GM18526 (cell line): ENCODE results near the gene DGKD.

ENCODE experiments used
- POLR2A ChIP-seq: IDR thresholded peaks from 3 replicates; pipeline ENCODE4 v1.6.1; 2011; ENCODE audit not compliant: insufficient read length; ENCODE audit errors: extremely low read depth

DGKD gene

DNA sequence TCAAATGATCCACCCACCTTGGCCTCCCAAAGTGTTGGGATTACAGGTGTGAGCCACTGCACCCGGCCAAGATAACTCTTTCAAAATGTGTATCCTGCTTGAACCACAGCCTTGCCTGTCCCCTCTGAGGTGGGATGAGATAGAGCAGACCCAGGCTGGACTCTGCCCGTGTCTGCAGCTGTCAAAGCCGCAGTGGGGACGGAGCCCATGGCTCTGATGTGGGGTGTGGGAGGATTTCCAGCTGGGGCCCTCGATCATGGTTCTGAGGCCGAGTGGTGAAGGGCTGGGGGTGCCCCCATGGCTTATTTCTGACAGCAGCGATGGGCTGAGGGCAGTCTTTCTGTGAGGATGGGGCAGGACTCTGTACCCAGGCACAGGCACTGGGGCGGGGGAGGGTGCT, 104.5 kb downstream of the DGKD start:
- no peak for TF ChIP-seq POLR2A

DNA sequence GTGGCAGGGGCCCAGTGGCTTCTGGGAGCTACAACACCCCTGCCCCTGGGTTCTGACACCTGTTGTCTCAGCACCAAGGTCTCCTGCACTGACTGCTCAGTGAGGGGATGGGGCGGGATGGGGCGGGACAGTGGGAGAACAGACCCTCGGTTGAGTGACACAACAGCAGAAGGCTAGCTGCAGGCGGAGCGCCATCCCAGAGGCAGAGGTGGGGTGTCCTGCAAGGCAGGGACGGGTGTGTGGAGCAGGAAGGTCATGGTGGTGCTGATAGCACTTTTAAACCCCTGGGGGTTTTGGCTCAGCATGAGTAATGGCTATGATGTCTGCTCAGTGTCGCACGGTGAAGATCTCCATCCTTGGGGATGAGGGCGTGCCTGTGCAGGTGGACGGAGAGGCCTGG, 105.1 kb downstream of the DGKD start:
- TF ChIP-seq POLR2A, result no peak

DNA sequence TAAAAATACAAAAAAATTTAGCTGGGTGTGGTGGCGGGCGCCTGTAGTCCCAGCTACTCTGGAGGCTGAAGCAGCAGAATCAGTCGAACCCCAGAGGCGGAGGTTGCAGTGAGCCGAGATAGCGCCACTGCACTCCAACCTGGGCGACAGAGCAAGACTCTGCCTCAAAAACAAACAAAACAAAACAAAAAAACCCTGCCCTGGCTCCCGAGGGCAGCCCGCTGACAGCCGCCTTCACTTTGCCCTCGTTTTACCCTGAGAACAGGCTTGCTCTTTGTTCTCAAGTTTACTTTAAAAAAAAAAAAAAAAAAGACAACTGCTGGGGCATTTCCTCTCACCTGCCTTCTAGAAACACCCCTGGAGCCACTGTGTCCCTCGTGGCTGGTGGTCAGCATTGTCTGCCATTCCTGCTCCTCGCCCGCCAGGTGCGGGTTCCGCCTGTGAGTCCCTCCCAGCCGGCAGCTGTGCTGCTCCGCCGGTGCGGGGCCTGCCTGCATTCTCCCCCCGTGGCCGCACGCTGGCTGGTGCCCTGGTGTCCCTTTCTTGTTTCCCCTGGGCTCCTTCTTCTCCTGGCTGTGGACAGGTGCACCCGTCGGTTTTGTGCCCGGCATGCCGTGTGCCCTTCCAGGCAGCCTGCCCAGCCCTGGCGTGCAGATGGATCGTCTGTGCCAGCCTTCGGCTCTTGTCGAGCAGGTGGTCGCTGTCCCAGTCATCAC, 106.6 kb downstream of the DGKD start:
- no peak for TF ChIP-seq POLR2A

DNA sequence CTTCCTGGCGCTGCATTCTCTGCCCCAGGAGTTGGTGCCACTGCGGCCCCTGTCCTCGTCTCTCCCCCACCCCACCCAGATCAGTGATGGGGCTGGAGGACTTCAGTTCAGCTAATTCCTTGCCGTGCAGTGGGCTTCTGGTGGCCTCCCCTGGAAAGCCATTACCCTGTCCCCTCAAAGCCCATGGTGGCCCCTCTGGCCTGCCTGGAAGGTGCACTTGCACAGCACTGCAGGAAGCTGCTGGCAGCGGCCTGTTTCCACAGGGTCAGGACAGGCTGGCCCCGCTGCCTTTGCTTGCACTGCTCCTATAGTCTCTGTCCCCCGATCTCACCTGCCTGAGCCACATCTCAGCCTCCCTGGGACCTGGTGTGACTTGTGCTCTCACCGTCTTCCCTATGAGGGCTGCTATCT, 107.2 kb downstream of the DGKD start:
- no peak for TF ChIP-seq POLR2A

DNA sequence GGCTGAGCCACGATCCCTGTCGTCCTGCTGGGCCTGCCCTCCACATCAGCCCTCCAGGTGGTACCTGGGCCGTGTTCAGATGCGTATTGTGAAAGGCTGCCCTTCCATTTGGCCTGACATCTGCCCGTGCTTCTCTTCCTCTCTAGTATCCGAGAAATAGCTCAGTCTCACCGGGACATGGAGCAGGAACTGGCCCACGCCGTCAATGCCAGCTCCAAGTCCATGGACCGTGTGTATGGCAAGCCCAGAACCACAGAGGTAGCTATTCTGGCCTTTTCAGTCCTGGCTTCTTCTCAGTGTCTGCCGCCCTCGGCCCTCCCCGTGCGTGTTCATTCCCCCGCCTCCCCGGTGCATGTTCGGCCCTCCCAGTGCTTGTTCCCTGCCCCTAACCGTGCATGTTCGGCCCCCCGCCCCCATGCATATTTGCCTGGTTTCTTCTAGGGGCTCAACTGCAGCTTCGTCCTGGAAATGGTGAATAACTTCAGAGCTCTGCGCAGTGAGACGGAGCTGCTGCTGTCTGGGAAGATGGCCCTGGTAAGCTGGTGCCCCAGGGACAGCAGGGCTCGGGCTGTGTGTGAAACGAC, 108.0 kb downstream of the DGKD start:
- TF ChIP-seq POLR2A, result no peak

DNA sequence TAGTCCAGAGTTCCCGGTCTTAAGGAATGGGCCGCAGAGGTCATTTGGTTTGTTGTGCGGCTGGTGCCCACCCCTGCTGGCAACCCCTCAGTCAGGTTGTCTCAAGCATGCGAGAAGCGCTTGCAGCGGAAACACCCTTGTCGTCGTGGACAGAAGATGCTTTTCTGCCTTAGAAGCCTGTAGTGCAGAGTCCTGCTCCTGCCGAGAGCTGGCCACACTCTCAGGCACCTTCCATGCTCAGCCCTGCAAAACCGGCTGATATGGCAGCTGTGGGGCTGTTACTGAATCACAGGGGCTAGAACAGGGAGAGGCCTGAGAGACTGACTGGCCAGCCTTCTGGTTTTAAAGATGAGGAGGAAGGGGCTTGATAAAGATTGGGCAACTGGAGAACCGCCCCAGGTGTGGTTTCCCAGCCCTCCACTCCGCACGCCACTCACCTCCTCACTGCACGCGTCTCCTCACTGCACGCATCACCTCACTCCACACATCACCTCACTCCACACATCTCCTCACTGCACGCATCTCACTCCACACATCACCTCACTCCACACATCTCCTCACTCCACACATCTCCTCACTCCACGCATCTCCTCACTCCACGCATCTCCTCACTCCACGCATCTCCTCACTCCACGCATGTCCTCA, 108.7 kb downstream of the DGKD start:
- no peak for TF ChIP-seq POLR2A

DNA sequence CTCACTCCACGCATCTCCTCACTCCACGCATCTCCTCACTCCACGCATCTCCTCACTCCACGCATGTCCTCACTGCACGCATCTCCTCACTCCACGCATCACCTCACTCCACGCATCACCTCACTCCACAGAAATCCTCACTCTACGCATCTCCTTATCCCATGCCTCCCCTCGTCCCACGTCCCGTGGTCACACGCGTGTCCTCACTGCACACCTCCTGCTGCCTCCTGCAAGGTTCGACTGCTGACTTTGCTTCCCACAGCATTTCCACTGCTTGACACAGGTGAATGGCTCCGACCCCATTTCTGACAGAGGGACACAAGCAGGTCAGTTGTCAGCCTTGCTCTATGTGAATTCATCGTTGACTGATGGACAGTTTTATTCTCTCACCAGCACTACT, 109.3 kb downstream of the DGKD start:
- no peak for TF ChIP-seq POLR2A

DNA sequence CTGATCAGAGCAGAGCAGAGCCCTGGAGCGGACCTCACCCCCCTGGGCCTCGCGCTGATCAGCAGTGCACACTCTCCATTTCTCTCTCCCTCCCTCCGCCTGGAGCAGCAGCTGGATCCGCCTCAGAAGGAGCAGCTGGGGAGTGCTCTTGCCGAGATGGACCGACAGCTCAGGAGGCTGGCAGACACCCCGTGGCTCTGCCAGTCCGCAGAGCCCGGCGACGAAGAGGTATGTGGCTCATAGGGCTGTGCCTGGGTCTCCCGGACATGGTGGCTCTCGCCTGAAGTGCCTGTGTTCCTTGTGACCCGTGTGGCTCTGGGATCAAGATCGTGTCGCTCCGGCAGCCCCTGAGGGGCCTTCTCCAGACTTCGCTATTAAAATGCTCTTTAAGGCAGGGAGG, 109.8 kb downstream of the DGKD start:
- no peak for TF ChIP-seq POLR2A

DNA sequence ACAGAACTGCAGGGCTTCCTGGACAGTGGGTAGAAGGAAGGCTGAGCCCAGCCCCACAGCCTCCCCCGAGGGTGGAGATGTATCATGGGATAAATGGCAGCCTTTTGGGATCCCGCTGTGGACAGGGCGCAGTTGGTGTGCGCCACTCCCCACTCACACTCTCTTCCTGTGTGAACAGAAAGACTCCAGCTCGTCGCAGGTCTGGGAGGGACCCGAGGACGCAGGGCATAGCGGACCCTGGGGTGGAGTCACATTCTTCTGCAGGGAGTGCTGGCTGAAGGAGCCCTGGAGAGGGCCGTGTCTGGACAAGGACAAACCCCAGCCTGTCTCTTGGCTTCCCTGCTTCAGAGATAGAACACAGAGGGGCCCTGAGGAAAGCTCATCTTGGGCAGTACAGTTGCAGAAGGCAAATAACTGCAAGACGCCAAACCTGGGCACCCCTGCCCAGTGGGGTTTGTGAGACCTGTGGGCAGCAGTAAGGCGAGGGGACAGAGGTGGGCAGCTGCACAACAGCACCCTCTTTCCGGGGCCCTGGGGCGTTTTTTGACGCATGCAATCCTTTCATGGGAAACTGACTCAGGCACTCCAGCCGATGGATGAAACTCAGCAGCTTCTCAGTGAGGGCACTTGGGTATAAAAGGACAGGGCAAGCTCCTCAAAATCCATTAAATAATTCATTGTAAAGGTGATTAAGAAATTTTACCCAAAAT, 110.4 kb downstream of the DGKD start:
- no peak for TF ChIP-seq POLR2A

DNA sequence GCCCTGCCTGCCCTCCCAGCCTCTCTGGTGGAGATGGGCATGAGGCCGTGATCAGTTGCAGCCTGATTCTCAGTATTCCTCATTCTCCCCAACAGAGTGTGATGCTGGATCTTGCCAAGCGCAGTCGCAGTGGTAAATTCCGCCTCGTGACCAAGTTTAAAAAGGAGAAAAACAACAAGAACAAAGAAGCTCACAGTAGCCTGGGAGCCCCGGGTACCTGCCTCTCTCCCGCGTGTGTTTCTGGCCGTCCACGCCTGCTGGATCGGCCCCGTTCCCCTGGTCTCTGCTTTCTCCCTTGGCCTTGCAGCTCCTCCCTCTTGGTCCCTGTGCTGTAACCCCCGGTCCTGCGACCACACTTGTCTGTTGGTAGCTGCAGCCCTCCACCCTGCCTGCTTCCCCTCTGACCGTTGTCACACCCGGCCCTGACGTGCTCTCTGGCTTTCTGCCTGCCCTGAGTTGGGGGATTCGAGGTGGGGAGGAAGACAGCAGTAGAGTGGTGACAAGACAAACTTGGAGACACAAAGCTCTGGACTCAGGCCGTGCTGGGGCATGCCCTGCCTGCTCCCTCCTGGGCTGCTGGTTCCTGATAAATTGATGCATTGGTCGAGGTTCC, 112.8 kb downstream of the DGKD start:
- TF ChIP-seq POLR2A, result no peak

DNA sequence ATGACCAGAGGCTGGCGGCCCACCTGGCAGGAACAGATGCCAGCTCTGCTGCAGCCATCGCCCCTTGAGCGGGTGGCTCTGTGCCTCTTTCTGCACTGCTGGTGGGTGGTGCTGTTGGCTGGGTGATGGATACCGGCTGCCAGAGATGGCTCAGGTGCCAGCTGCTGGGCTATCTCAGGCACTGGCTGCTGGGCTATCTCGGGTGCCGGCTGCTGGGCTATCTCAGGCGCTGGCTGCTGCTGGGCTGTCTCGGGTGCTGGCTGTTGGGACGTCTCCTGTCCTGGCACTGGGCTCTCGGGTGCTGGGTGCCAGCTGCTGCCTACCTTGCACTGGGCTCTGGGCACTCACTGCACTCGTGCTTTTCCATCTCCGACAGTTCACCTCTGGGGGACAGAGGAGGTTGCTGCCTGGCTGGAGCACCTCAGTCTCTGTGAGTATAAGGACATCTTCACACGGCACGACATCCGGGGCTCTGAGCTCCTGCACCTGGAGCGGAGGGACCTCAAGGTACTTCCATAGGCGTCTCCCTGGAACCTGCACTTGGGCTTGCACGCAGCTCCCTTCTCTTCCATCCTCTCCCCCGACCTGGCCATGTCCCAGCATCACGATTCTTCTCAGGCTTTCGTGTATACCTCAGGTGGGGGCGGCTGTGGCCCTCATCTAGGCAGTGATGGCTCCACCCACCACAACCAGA, 113.9 kb downstream of the DGKD start:
- TF ChIP-seq POLR2A, result no peak

DNA sequence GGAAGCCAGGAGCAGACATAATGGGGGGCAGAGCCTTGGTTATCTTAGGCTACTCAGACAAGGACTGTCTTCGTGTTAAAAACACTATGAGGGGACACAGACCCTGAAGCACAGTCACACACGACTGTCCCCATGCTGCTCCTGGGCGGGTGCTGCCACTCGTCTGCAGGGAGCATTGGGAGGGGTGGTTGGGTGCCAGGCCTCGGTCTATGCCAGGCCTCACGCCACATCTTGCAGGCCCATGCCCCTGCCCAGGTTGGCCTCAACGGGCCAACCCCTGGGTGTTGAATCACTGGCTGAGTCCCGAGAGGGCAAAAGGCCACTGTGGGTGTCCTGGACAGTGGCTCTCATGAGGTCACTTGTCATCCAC, 114.4 kb downstream of the DGKD start:
- no peak for TF ChIP-seq POLR2A

DNA sequence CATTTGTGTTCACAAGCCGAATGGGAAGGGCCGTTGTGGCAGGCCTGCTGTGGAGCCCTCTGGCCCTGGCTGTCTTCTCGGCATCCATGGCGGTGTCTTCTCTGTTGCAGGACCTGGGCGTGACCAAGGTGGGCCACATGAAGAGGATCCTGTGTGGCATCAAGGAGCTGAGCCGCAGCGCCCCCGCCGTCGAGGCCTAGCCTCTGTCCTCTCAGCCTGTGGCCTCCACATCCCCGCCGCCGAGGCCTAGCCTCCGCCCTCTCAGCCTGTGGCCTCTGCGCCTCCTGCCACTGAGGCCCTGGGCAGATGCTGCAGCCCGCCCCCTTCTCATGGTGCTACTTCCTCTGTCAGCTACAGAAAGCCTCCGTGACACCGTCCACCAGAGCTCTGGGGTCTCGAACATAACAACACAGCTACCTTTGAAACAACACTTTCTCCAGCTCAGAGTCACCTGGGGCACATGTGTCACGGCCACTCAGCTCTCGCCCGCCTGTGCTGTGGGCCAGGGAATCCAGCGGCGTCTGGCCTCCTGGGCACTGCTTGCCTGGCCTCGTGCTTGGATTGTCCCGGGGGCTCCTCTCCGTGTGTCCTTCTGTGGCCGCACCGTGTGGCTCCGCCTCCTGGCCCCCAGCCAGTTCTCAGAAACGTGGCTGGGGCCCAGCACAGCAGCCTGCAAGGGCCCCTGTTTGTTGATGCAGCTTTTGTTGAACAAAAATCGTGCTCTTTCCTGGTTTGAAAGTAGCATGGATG, 115.1 kb downstream of the DGKD start:
- no peak for TF ChIP-seq POLR2A

DNA sequence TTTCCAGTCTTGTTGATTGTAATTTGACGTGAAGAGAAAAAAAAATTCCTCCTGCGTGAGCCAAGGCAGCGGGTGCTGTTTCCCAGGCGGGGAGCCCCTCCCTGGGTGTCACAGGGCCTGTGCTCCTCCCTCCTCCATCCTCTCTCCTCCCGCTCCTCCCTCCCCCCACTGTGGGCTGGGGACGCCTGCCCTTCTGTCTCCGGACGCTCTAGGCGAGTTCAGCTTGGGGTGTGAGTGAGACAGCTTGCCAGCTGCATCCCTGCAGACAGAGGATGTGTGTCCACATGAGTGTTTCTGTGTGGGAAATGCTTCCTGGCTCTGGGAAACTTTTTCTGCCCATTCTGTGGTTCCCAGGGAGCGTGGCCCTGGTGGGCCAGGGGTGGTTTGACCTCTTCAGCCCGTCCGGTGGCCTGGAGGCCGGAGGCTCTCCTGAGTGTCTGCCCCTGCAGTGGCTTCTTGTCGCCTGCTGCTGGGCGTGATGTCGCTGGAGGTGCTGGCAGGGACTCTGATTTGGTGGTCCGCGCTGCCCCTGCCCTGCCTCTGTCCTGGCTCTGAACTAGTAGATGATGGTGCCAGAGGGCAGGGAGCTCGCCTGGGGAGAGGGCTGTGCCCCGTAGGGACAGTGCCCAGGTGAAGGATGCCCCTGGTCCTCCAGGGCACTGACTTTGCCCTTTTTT, 115.9 kb downstream of the DGKD start:
- TF ChIP-seq POLR2A, result no peak

DNA sequence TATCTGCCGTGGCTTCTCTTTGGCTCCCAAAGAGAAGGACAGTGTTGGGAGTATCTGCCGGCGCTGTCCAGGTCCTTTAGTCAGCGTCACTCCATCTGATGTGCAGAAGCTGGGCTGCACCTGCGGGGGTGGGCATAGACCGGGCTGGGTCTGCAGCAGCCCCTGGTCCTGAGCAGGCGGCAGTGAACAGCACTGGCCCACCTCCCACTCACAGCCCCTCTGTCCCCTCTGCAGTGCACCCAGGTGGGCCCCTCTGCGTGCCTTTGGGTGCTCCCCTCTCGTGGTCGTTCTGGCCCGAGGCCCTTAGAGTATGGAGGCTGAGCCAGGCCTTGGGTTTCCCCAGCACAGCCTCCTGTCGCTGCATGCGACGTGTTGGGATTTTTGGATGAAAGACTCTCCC, 116.5 kb downstream of the DGKD start:
- no peak for TF ChIP-seq POLR2A
